ENCODE results near the gene RESP18. TPM values are rescaled to one million over a fixed set of nuclear protein-coding genes. Genes with fewer than 3 reads are reported as not detected.

Gene RESP18
- polyA plus RNA-seq (2011; rRNA removed): not detected in 2 replicates
- polyA plus RNA-seq (2012; cell fraction: cytosol; rRNA removed): not detected in 2 replicates
- polyA plus RNA-seq (2012; cell fraction: nucleus; rRNA removed): not detected in 2 replicates
- polyA plus RNA-seq (2017; fragmentation: RNase III; extraction: RNeasy Plus Mini Kit Qiagen cat#74134 plus additional on column Dnase treatment): not detected in 3 replicates
- polyA minus RNA-seq (2011; rRNA and poly(A)+ RNA removed): not detected in 2 replicates

- DNase-seq (ENCODE audit: low read depth in 1 of 2, low spot score in 1 of 2): no peak
- Histone ChIP-seq H3K4me3 (no peak within 1 kb of the TSS), H3K4me2 (no peak within 1 kb of the TSS), H3K9me3 (no peaks in the 10 kb centered on the region; the same call in 2 of the 3 replicates), H3K27ac (no peak within 1 kb of the TSS), H3K4me1 (no peaks in the 10 kb centered on the region)
- FAIRE-seq: no peak
- POLR2A ChIA-PET: no interaction called here
- ATAC-seq: no peak
- CTCF ChIA-PET: no interaction called here
- WGBS (ENCODE audit: missing lambda C conversion rate): 53% methylated on average over 7 of the region's 24 CpGs
- no peak for TF ChIP-seq ELK1 (IDR thresholded peaks at IDR 0.05; ENCODE audit: low read depth, low read length)
- TF ChIP-seq, protein P1, sequence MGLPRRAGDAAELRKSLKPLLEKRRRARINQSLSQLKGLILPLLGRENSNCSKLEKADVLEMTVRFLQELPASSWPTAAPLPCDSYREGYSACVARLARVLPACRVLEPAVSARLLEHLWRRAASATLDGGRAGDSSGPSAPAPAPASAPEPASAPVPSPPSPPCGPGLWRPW (IDR thresholded peaks at IDR 0.05): no peak
- TF ChIP-seq, protein P2, sequence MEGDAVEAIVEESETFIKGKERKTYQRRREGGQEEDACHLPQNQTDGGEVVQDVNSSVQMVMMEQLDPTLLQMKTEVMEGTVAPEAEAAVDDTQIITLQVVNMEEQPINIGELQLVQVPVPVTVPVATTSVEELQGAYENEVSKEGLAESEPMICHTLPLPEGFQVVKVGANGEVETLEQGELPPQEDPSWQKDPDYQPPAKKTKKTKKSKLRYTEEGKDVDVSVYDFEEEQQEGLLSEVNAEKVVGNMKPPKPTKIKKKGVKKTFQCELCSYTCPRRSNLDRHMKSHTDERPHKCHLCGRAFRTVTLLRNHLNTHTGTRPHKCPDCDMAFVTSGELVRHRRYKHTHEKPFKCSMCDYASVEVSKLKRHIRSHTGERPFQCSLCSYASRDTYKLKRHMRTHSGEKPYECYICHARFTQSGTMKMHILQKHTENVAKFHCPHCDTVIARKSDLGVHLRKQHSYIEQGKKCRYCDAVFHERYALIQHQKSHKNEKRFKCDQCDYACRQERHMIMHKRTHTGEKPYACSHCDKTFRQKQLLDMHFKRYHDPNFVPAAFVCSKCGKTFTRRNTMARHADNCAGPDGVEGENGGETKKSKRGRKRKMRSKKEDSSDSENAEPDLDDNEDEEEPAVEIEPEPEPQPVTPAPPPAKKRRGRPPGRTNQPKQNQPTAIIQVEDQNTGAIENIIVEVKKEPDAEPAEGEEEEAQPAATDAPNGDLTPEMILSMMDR (IDR thresholded peaks at IDR 0.05): no peak
- no peak for TF ChIP-seq KDM1A (IDR thresholded peaks at IDR 0.05; ENCODE audit: low read depth)
- no peak for TF ChIP-seq TFCP2L1 (CRISPR knock-in tag; IDR thresholded peaks at IDR 0.05)
- TF ChIP-seq JUN (IDR thresholded peaks at IDR 0.05): no peak
- TF ChIP-seq, protein P3, sequence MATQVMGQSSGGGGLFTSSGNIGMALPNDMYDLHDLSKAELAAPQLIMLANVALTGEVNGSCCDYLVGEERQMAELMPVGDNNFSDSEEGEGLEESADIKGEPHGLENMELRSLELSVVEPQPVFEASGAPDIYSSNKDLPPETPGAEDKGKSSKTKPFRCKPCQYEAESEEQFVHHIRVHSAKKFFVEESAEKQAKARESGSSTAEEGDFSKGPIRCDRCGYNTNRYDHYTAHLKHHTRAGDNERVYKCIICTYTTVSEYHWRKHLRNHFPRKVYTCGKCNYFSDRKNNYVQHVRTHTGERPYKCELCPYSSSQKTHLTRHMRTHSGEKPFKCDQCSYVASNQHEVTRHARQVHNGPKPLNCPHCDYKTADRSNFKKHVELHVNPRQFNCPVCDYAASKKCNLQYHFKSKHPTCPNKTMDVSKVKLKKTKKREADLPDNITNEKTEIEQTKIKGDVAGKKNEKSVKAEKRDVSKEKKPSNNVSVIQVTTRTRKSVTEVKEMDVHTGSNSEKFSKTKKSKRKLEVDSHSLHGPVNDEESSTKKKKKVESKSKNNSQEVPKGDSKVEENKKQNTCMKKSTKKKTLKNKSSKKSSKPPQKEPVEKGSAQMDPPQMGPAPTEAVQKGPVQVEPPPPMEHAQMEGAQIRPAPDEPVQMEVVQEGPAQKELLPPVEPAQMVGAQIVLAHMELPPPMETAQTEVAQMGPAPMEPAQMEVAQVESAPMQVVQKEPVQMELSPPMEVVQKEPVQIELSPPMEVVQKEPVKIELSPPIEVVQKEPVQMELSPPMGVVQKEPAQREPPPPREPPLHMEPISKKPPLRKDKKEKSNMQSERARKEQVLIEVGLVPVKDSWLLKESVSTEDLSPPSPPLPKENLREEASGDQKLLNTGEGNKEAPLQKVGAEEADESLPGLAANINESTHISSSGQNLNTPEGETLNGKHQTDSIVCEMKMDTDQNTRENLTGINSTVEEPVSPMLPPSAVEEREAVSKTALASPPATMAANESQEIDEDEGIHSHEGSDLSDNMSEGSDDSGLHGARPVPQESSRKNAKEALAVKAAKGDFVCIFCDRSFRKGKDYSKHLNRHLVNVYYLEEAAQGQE (IDR thresholded peaks at IDR 0.05): no peak
- TF ChIP-seq SMC3 (IDR thresholded peaks at IDR 0.05): no peak
- TF ChIP-seq RFX5 (IDR thresholded peaks at IDR 0.05): no peak
- TF ChIP-seq RCOR1 (IDR thresholded peaks at IDR 0.05; ENCODE audit: low read depth, low read length): no peak
- TF ChIP-seq, protein P4, sequence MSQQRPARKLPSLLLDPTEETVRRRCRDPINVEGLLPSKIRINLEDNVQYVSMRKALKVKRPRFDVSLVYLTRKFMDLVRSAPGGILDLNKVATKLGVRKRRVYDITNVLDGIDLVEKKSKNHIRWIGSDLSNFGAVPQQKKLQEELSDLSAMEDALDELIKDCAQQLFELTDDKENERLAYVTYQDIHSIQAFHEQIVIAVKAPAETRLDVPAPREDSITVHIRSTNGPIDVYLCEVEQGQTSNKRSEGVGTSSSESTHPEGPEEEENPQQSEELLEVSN (IDR thresholded peaks at IDR 0.05; ENCODE audit: borderline replicate concordance, low read depth): no peak
- TF ChIP-seq BHLHE40 (IDR thresholded peaks at IDR 0.05; ENCODE audit: low read depth, low read length): no peak
- no peak for TF ChIP-seq EHF (CRISPR knock-in tag; IDR thresholded peaks at IDR 0.05)
- no peak for TF ChIP-seq HOXB5 (CRISPR knock-in tag; IDR thresholded peaks at IDR 0.05)
- TF ChIP-seq GATA3 (IDR thresholded peaks at IDR 0.05; ENCODE audit: borderline replicate concordance): no peak
- no peak for TF ChIP-seq FOSL2 (IDR thresholded peaks at IDR 0.05)
- TF ChIP-seq FOSL2 (CRISPR knock-in tag; IDR thresholded peaks at IDR 0.05): no peak
- TF ChIP-seq RAD21 (conservative IDR thresholded peaks at IDR 0.05 in 1 of 2, IDR thresholded peaks at IDR 0.05 in 1 of 2): no peak
- no peak for TF ChIP-seq FOSB (CRISPR knock-in tag; IDR thresholded peaks at IDR 0.05)
- TF ChIP-seq JUNB (IDR thresholded peaks at IDR 0.05): no peak
- no peak for TF ChIP-seq CEBPB (IDR thresholded peaks at IDR 0.05)
These were observed at the start of gene RESP18 for GRCh38 chr2:219332542-219332941. Gene RESP18 (minus strand): TSS chr2:219332744.

Data from A549 (cell line).